Progenitor cell of endocrine pancreas (in vitro differentiated cells): ENCODE data around the gene ORM2. TPM values are rescaled to one million over a fixed set of nuclear protein-coding genes. Genes with fewer than 3 reads are reported as not detected.
"Not testable (repeated sequence)": the region's sequence is repeated elsewhere in the genome, so short reads cannot be mapped to it uniquely, and the experiment has no call there.

ENCODE experiments used
- DNase-seq: peaks from one replicate; pipeline ENCODE4 v3.0.0; 2021; ENCODE audit warnings: low spot score; ENCODE audit not compliant: unreplicated experiment
- H3K27ac Mint-ChIP-seq: 2 replicates; pipeline ENCODE4 v1.8.0; 2021; ENCODE audit warnings: mild to moderate bottlenecking, moderate library complexity, mixed read lengths
- H3K27me3 Mint-ChIP-seq: 2 replicates; pipeline ENCODE4 v1.8.0; 2021; ENCODE audit warnings: mixed read lengths
- H3K36me3 Mint-ChIP-seq: 2 replicates; pipeline ENCODE4 v1.8.0; 2022; ENCODE audit warnings: mixed read lengths; ENCODE audit not compliant: insufficient read depth
- H3K4me1 Mint-ChIP-seq: 2 replicates; pipeline ENCODE4 v1.8.0; 2021; ENCODE audit warnings: low read depth, mixed read lengths
- H3K4me3 Mint-ChIP-seq: 2 replicates; pipeline ENCODE4 v1.8.0; 2021; ENCODE audit warnings: low read depth, mild to moderate bottlenecking, moderate library complexity, mixed read lengths
- H3K9me3 Mint-ChIP-seq: 2 replicates; pipeline ENCODE4 v1.8.0; 2021; ENCODE audit warnings: low read depth, mixed read lengths
- total RNA-seq: library from RNA; stranded (reverse); gene quantifications from 2 replicates; pipeline ENCODE4 v1.2.1, GENCODE V29; 2021
- TF ChIP-seq, protein P1 (sequence below): fragments of 200-600 bp; sonication (generic); IDR thresholded peaks from one replicate; pipeline ENCODE4 v1.5.0; 2021; ENCODE audit warnings: antibody characterized with exemption, mild to moderate bottlenecking; ENCODE audit not compliant: unreplicated experiment

ORM2 gene
- total RNA-seq, 1 donor from 2014 or later = 5.4 TPM

DNA sequence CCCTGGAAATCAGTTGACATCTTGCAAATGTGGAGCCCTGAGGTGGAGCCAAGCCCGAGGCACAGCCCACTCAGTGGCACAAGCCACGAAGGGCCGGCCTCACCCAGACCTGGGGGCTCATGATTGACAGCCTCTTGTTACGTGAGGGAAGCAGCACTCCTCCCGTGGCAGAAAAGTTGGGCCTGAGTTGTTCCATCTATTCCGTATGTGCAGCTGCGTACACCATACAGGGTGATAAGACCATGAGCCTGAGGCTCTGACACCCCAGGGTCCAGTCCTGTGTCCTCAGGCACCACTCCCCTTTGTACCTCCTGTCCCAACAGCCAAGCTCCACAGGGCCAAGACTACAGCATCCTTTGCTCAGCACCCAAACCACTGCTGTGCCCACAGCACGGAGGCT lies 1.9 kb upstream of the ORM2 start:
- Mint-ChIP-seq H3K36me3 (no peaks in the 10 kb centered on the region), H3K4me1 (no peaks in the 10 kb centered on the region), H3K27me3 (no peaks in the 10 kb centered on the region), H3K4me3 (no peak overlapping the region), H3K27ac (no peak overlapping the region), H3K9me3 (no peaks in the 10 kb centered on the region)
- TF ChIP-seq, protein P1, sequence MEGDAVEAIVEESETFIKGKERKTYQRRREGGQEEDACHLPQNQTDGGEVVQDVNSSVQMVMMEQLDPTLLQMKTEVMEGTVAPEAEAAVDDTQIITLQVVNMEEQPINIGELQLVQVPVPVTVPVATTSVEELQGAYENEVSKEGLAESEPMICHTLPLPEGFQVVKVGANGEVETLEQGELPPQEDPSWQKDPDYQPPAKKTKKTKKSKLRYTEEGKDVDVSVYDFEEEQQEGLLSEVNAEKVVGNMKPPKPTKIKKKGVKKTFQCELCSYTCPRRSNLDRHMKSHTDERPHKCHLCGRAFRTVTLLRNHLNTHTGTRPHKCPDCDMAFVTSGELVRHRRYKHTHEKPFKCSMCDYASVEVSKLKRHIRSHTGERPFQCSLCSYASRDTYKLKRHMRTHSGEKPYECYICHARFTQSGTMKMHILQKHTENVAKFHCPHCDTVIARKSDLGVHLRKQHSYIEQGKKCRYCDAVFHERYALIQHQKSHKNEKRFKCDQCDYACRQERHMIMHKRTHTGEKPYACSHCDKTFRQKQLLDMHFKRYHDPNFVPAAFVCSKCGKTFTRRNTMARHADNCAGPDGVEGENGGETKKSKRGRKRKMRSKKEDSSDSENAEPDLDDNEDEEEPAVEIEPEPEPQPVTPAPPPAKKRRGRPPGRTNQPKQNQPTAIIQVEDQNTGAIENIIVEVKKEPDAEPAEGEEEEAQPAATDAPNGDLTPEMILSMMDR = no peak
- peak; percentile 25 for DNase-seq

DNA sequence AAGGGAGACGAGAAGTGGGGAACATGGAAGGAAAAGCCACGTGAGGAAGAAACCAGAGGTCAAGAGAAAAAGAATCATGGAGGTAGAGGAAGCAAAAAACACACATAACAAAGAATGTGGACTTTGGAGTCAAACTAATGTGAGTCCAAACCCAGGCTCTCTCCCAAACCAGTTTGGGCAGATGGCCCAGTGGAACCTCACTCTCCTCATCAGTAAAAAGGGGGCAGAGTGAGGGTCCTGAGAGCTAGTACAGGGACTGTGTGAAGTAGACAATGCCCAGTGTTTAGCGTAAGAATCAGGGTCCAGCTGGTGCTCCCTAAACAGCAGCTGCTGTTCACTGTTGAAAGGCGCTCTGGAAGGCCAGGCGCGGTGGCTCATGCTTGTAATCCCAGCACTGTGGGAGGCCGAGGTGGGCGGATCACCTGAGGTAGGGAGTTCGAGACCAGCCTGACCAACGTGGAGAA lies 1.3 kb upstream of the ORM2 start:
- not testable (repeated sequence) for H3K4me3 Mint-ChIP-seq, H3K27me3 Mint-ChIP-seq, H3K36me3 Mint-ChIP-seq, H3K9me3 Mint-ChIP-seq, H3K4me1 Mint-ChIP-seq, H3K27ac Mint-ChIP-seq
- peak; percentile 22 for DNase-seq

DNA sequence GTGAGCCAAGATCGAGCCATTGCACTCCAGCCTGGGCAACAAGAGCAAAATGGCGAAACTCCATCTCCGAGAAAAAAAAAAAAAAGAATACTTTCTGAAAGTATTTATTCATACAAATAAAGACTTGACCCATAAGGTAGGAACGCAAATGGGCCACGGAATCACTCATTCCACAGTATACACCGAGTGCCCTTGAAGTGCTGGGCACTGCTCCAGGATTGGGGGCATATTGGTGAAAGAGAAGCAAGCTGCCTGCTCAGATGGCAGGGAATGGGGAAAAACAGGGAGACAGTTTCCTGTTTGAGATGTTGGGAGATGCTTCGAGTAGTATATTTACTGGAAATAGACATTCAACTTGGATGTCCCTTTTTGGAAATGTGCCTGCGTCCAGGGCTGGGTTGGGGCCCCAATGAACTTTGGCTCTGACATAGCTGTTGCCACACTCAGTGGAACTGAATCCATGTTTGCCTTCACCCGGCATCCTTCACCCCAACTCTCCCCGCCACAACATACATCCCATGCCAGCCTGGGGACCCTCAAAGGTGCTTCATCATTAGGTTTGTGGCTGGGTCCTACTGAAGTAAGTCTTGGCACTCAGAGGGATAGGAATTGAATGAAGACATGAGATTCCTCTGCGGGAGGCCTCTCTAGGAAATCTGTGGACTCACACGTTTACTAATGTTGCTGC lies 588 bp upstream of the ORM2 start:
- not testable (repeated sequence) for H3K27me3 Mint-ChIP-seq, DNase-seq, H3K27ac Mint-ChIP-seq, H3K4me3 Mint-ChIP-seq, H3K36me3 Mint-ChIP-seq, H3K9me3 Mint-ChIP-seq, H3K4me1 Mint-ChIP-seq

DNA sequence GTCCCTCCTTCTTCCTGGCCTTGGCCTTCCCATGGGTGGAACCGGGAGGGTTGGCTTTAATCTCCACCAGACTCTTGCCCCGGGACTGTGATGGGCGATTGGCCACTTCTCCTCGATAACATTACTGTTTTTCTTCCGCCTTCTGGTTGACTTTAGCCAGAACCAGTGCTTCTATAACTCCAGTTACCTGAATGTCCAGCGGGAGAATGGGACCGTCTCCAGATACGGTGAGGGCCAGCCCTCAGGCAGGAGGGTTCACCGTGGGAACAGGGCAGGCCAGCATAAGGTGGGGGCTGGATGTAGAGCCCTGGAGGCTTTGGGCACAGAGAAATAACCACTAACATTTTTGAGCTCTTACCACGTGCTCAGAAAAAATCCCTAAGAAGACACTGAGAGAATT lies 967 bp downstream of the ORM2 start:
- H3K36me3 Mint-ChIP-seq = peaks cover 2% of the 10 kb centered on the region
- H3K4me3 Mint-ChIP-seq = no peak overlapping the region
- H3K4me1 Mint-ChIP-seq = no peaks in the 10 kb centered on the region
- no peaks in the 10 kb centered on the region for H3K27me3 Mint-ChIP-seq
- no peaks in the 10 kb centered on the region for H3K9me3 Mint-ChIP-seq
- no peak overlapping the region for H3K27ac Mint-ChIP-seq
- TF ChIP-seq, protein P1 = no peak
- DNase-seq = no peak

DNA sequence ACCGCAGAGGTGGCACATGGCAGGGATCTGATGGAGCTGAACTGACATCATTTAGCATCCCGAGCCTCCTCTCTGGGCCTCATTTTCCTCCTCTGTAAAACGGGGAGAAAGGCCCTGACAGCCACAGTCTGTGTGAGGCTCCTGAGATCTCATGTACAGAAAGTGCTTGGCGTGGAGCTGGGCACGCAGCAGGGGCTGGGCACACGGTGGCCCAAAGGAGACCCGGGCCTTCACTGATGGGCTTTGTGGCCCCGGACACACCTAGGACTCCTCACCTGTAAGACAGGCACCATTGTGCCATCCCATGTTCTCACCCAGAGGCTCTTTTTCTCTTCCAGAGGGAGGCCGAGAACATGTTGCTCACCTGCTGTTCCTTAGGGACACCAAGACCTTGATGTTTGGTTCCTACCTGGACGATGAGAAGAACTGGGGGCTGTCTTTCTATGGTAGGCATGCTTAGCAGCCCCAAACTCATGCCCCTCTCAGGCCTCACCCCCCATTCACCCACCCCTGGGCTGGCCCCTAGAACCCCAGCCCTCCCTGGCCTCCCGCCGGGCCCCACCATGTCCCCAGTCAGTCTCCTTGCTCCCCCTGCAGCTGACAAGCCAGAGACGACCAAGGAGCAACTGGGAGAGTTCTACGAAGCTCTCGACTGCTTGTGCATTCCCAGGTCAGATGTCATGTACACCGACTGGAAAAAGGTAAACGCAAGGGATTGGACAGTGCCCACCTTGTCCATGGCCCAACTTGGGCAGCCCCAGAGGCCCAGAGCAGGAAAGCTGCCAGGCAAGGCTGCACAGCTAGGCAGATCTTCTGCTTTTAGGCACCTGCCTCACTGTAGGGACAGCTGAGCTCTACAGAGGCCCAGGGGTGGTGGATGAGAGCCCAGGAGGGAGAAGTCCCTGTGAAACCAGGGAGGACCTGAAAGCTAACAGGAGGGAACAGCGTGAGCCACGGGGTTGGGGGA lies 1.8 kb downstream of the ORM2 start:
- H3K9me3 Mint-ChIP-seq, H3K27ac Mint-ChIP-seq, H3K4me1 Mint-ChIP-seq, H3K36me3 Mint-ChIP-seq, H3K27me3 Mint-ChIP-seq, H3K4me3 Mint-ChIP-seq, DNase-seq: not testable (repeated sequence)

DNA sequence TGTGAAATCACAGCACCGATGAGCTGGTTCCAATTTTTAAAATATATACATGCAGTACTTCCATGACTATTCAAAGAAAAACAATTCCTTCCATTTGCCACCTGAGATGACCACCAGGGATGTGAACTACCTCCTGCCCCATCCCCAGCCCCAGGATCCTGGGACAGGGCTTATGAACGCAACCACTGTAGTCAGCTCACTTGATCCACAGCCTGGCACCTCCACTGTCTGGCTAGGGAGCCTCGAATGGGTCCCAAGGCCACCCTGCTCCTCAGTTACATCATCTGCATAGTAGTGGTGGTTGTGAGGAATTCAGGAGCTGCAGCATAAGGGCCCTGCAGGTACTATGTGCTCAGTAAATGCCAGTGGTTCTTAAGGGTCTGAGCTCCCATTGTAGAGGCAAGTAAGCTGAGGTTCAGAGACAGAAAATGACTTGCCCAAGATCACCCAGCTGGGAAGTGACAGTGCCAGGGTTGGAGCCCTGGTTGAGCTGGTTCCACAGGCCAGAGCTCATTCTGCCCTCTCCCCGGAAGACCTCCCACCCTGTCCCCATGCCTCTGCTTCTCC lies 2.9 kb downstream of the ORM2 start:
- H3K36me3 Mint-ChIP-seq, H3K27me3 Mint-ChIP-seq, H3K27ac Mint-ChIP-seq, H3K4me3 Mint-ChIP-seq, DNase-seq, H3K4me1 Mint-ChIP-seq, H3K9me3 Mint-ChIP-seq: not testable (repeated sequence)

DNA sequence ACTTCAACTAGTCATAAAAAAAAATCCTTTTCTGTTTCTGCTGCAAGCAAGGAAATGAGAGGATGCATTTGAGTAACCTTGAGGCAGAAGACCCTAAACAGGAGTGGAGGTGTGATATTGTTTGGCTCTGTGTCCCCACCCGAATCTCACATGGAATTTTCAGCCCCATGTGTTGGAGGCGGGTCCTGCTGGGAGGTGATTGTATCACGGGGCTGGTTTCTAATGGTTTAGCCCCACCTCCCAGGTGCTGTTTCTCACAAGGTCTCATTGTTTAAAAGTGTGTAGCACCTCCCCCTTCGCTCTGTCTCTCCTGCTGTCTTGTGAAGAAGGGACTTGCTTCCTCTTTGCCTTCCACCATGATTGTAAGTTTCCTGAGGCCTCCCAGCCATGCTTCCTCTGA lies 4.0 kb downstream of the ORM2 start:
- H3K27me3 Mint-ChIP-seq, DNase-seq, H3K4me3 Mint-ChIP-seq, H3K9me3 Mint-ChIP-seq, H3K4me1 Mint-ChIP-seq, H3K27ac Mint-ChIP-seq: not testable (repeated sequence)
- peaks cover 12% of the 10 kb centered on the region for H3K36me3 Mint-ChIP-seq
